GM12873 (cell line): ENCODE measurements around the gene STX10.

Experiments used
- CTCF ChIP-seq: IDR thresholded peaks from 2 replicates; pipeline ENCODE4 v1.5.1; 2012; ENCODE audit warnings: low read depth, mild to moderate bottlenecking, moderate library complexity, low read length, control low read depth; ENCODE audit not compliant: insufficient read depth; ENCODE audit errors: missing control alignments

STX10 gene

GRCh38 chr19:13176345-13176744, 26.2 kb upstream of the STX10 start:
- TF ChIP-seq CTCF, result no peak

- TF ChIP-seq CTCF, result no peak
Measured at GRCh38 chr19:13173139-13173737, 23.1 kb upstream of the STX10 start.

GRCh38 chr19:13172346-13173138, 22.4 kb upstream of the STX10 start:
- TF ChIP-seq CTCF, result no peak

GRCh38 chr19:13171146-13171545, 21.0 kb upstream of the STX10 start:
- no peak for TF ChIP-seq CTCF

GRCh38 chr19:13169769-13170168, 19.6 kb upstream of the STX10 start:
- TF ChIP-seq CTCF, result no peak

- no peak for TF ChIP-seq CTCF
Measured at GRCh38 chr19:13165162-13165997, 15.2 kb upstream of the STX10 start.
